Loucy (cell line): Measurements from ENCODE around the gene ELOVL6.

Experiments
- H2AFZ ChIP-seq: fragments of 200-600 bp; sonication (generic); 2 replicates; pipeline ENCODE4 v1.6.0; 2016; ENCODE audit warnings: antibody characterized with exemption, mild to moderate bottlenecking, low read length, moderate library complexity
- H3F3A ChIP-seq: fragments of 200-600 bp; 2 replicates; pipeline ENCODE4 v1.6.0; 2016; ENCODE audit warnings: antibody characterized with exemption, low read depth, mild to moderate bottlenecking
- H3K27me3 ChIP-seq: fragments of 200-600 bp; sonication (generic); 2 replicates; pipeline ENCODE4 v1.6.1; 2014; ENCODE audit warnings: low read length, mild to moderate bottlenecking; ENCODE audit not compliant: insufficient read depth, poor library complexity, severe bottlenecking
- H3K36me3 ChIP-seq: fragments of 200-600 bp; sonication (generic); 2 replicates; pipeline ENCODE4 v1.6.1; 2016; ENCODE audit warnings: low read length; ENCODE audit not compliant: insufficient read depth
- H3K4me1 ChIP-seq: fragments of 200-600 bp; sonication (generic); 2 replicates; pipeline ENCODE4 v1.5.1; 2014; ENCODE audit warnings: low read length, mild to moderate bottlenecking; ENCODE audit not compliant: insufficient read depth, poor library complexity, severe bottlenecking
- H3K4me2 ChIP-seq: fragments of 200-600 bp; sonication (generic); 2 replicates; pipeline ENCODE4 v1.6.0; 2014; ENCODE audit warnings: antibody characterized with exemption, low read length, low read depth, mild to moderate bottlenecking; ENCODE audit not compliant: poor library complexity, severe bottlenecking
- H3K4me3 ChIP-seq: fragments of 200-600 bp; sonication (generic); 2 replicates; pipeline ENCODE4 v1.5.1; 2014; ENCODE audit warnings: low read length, mild to moderate bottlenecking, mixed read lengths; ENCODE audit not compliant: poor library complexity, severe bottlenecking
- H3K79me2 ChIP-seq: fragments of 200-600 bp; sonication (generic); 2 replicates; pipeline ENCODE4 v1.6.1; 2014; ENCODE audit warnings: low read length; ENCODE audit not compliant: insufficient read depth
- H3K9ac ChIP-seq: fragments of 200-600 bp; sonication (generic); 2 replicates; pipeline ENCODE4 v1.6.0; 2014; ENCODE audit warnings: mild to moderate bottlenecking, low read depth, low read length, moderate library complexity; ENCODE audit not compliant: poor library complexity, severe bottlenecking
- H3K9me2 ChIP-seq: fragments of 200-600 bp; sonication (generic); replicated peaks from 2 replicates; pipeline ENCODE4 v1.6.1; 2016; ENCODE audit warnings: low read depth, low read length, mixed read lengths
- H3K9me3 ChIP-seq: fragments of 200-600 bp; sonication (generic); 2 replicates; pipeline ENCODE4 v1.6.1; 2014; ENCODE audit warnings: mild to moderate bottlenecking, antibody characterized with exemption, low read length, low read depth; ENCODE audit not compliant: insufficient read depth
- H4K20me1 ChIP-seq: fragments of 200-600 bp; sonication (generic); 2 replicates; pipeline ENCODE4 v1.6.0; 2014; ENCODE audit warnings: antibody characterized with exemption, low read length, mild to moderate bottlenecking; ENCODE audit not compliant: insufficient read depth, poor library complexity, severe bottlenecking
- EZH2phosphoT487 ChIP-seq: fragments of 200-600 bp; IDR thresholded peaks from 2 replicates; pipeline ENCODE4 v1.6.1; 2018; ENCODE audit warnings: antibody characterized with exemption, mild to moderate bottlenecking, moderate library complexity, borderline replicate concordance
- TF ChIP-seq, protein P1 (sequence below): fragments of 200-600 bp; sonication (generic); conservative IDR thresholded peaks from 2 replicates; pipeline ENCODE4 v1.5.1; 2014; ENCODE audit warnings: mild to moderate bottlenecking, antibody characterized with exemption, low read length

Gene ELOVL6

DNA sequence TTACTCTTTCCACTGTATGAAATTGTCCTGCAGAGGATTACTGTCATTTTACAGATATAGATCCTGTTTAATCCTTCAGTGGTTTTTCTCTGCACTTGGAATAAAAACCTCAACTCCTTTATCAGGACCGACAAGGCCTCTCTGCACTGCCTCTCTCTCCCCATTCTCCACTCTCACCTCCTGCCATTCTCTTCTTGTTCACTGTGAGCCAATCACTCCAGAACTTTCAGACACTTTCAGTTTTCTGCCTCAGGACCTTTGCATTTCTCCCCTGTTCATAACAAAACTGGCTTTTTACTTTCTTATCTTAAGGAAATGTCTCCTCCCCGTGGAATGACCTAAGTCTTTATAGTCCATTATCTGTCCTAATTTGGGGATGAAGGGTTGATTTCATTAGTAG lies 137.3 kb downstream of the ELOVL6 start:
- H3K9me3 ChIP-seq, result no peaks in the 10 kb centered on the region
- H3K27me3 ChIP-seq, result no peaks in the 10 kb centered on the region
- H3K4me1 ChIP-seq, result peaks cover 23% of the 10 kb centered on the region
- no peak overlapping the region for H3K4me3 ChIP-seq
- H3K9ac ChIP-seq, result no peak overlapping the region
- peaks cover 3% of the 10 kb centered on the region for H4K20me1 ChIP-seq
- H3F3A ChIP-seq, result no peaks in the 10 kb centered on the region
- H2AFZ ChIP-seq, result no peak overlapping the region
- no peaks in the 10 kb centered on the region for H3K9me2 ChIP-seq
- peaks cover 7% of the 10 kb centered on the region for H3K79me2 ChIP-seq
- TF ChIP-seq, protein P1, sequence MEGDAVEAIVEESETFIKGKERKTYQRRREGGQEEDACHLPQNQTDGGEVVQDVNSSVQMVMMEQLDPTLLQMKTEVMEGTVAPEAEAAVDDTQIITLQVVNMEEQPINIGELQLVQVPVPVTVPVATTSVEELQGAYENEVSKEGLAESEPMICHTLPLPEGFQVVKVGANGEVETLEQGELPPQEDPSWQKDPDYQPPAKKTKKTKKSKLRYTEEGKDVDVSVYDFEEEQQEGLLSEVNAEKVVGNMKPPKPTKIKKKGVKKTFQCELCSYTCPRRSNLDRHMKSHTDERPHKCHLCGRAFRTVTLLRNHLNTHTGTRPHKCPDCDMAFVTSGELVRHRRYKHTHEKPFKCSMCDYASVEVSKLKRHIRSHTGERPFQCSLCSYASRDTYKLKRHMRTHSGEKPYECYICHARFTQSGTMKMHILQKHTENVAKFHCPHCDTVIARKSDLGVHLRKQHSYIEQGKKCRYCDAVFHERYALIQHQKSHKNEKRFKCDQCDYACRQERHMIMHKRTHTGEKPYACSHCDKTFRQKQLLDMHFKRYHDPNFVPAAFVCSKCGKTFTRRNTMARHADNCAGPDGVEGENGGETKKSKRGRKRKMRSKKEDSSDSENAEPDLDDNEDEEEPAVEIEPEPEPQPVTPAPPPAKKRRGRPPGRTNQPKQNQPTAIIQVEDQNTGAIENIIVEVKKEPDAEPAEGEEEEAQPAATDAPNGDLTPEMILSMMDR, result no peak
- no peak for TF ChIP-seq EZH2phosphoT487
- peaks cover 14% of the 10 kb centered on the region; the same call in 1 of the 2 replicates for H3K36me3 ChIP-seq
- H3K4me2 ChIP-seq, result no peak overlapping the region

DNA sequence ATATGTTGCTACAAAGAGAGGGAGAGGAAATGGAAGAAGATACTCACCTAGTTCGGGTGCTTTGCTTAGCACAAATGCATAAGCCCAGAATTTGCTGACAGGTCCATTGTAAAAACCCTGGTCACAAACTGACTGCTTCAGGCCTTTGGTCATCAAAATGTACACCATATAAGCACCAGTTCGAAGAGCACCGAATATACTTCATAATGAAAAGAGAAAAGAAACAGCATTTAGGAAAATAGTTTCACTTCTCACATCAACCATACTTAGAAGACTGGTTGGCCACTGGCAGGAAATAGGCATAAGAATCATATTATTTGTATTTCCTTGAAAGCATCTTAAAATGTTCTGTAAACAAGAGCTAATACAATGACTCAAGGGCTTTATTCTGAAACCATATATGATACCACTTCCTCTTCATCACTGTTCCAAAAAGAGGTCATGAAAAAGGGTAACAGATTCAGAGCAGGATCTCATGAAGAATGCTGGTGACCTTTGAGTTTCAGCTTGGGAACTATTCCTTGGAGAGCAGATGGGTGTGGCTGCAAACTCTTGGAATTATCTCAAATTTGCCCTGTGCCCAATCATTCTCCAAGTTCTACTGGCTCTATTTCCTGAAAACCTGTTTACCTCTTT lies 138.7 kb downstream of the ELOVL6 start:
- Histone ChIP-seq H3K4me3 (no peak overlapping the region), H3K36me3 (peaks cover 14% of the 10 kb centered on the region; the same call in 1 of the 2 replicates), H3K9me3 (no peaks in the 10 kb centered on the region), H3K79me2 (peaks cover 3% of the 10 kb centered on the region), H3K4me2 (peak overlapping the region; percentile 33), H2AFZ (no peak overlapping the region), H3K9ac (no peak overlapping the region), H3F3A (no peaks in the 10 kb centered on the region), H3K9me2 (no peaks in the 10 kb centered on the region), H4K20me1 (peaks cover 3% of the 10 kb centered on the region), H3K4me1 (peaks cover 30% of the 10 kb centered on the region), H3K27me3 (no peaks in the 10 kb centered on the region)
- TF ChIP-seq EZH2phosphoT487, result no peak
- TF ChIP-seq, protein P1, result no peak

DNA sequence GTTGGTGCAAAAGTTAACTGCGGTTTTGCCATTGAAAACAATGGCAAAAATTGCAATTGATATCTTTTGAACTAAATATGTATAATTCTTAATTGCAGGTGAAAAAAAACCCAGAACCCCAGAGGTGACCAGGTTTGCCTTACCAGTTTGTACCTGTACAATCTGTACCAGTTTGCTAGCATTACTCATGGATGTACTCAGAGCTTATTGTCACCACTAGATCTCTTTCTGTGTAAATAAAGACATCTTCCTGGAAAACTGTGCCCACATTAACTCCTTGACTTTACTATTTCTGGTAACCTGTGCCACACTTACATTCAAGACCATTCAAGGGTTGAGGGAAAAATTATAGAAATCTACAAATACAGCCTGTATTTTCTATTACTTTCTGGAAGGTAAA lies 139.7 kb downstream of the ELOVL6 start:
- Histone ChIP-seq H2AFZ (no peak overlapping the region), H3K4me2 (no peak overlapping the region), H3K27me3 (no peaks in the 10 kb centered on the region), H4K20me1 (peaks cover 3% of the 10 kb centered on the region), H3K4me1 (peaks cover 30% of the 10 kb centered on the region), H3K9ac (no peak overlapping the region), H3K9me3 (no peaks in the 10 kb centered on the region), H3F3A (no peaks in the 10 kb centered on the region), H3K36me3 (peaks cover 14% of the 10 kb centered on the region; the same call in 1 of the 2 replicates), H3K4me3 (no peak overlapping the region), H3K9me2 (no peaks in the 10 kb centered on the region), H3K79me2 (peaks cover 3% of the 10 kb centered on the region)
- TF ChIP-seq, protein P1, result no peak
- no peak for TF ChIP-seq EZH2phosphoT487
